Activated CD4-positive, CD25-positive, alpha-beta regulatory T cell treated with anti-CD3 and anti-CD28 coated beads, Interleukin-2, amount 50 U/mL, for 24 hours (primary cell): ENCODE measurements around the gene GUCY1B1.

Experiments
- ATAC-seq, 2 donors: fragments of 150-1000 bp; cut with Tn5 transposase; one replicate each; pipeline ENCODE4 v1.10.0; 2021; ENCODE audit warnings: mild to moderate bottlenecking in 1 of 2, moderate library complexity in 1 of 2

GUCY1B1 gene

DNA sequence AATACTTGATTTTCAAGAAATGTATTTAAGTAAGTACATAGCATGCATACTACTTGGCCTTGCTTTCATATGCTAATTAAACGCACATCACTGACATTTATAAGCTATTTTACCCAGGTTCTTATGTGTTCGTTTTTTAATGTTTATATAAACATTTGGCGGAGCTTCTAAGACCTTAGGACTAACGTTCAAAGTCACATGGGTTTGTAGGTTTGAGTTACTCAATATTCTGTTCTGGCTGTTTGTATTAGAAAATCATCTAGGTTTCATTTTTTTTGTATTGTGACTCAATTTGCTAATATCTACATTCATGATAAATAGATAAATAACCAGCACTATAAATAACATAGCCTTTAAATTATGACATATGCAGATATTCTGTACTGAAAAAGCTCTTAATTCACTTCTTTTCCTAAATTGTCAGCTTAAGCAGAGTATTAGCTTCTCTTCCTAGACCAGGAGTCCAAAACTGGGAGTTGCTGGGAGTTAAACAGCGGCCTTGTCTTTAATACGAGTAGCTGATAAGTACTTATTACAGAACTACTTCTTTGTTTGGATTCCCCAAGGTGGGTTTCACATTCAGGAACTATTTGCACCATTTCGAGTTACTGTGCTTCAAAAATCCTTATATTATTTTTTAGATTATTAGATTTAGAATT lies 42.0 kb downstream of the GUCY1B1 start:
- no peak for ATAC-seq

DNA sequence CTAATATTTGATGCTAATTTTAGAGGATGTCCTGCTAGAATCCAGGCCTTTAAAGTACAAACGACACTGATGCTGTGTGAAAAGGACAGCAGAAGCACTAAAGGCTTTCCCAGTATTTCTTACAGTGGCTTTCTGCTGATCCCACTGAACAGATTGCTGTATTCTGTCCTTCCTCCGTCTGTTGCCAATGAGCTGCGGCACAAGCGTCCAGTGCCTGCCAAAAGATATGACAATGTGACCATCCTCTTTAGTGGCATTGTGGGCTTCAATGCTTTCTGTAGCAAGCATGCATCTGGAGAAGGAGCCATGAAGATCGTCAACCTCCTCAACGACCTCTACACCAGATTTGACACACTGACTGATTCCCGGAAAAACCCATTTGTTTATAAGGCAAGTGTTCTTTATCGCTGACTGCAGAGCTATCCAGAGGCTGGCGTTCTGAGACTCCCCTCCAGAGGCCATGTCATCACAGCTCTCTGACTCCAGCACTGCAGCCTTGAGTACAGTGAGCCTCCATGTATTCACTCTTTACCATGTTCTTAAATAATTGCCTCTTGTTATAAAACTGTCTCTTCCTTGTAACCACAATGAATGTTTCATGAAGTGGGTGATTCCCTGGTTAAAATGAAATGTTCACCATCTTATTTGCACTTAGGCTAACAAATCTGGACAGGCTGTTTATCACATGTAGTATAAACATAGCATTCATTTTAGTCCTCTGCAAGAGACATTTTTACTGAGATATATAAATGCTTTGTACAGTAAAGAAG lies 43.6 kb downstream of the GUCY1B1 start:
- no peak for ATAC-seq

DNA sequence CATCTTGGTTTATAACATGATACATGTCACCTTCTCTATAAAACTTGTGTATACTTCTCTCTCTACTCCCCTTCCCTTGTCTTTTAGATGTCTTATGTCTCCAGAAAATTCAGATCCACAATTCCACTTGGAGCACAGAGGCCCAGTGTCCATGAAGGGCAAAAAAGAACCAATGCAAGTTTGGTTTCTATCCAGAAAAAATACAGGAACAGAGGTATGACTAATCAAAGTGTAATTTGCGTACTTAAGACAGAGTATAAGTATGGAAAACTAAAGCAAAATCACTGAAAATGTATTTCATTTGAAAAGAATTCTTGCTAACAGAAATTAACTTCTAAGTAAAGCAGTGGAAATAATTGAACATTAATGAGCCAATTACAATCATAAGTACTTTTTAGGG lies 46.2 kb downstream of the GUCY1B1 start:
- ATAC-seq: no peak

DNA sequence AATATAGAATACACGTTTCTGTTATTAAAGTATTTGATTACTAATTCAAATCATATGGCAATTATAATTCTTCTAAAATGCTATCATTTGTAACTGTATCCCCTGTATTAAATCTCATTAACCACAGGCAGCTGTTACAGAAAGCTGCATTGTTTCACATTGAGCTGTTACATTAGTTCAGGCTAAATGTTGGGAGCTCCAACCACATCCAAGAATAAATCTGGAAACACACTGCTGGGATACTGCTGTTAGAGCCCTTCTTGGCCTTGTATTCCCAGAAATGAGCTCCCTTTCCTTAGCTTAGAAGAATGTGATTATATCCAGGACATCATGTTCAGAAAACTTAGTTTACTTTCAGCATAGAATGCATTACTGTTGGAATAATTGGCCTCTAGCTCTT lies 48.2 kb downstream of the GUCY1B1 start:
- ATAC-seq: no peak

DNA sequence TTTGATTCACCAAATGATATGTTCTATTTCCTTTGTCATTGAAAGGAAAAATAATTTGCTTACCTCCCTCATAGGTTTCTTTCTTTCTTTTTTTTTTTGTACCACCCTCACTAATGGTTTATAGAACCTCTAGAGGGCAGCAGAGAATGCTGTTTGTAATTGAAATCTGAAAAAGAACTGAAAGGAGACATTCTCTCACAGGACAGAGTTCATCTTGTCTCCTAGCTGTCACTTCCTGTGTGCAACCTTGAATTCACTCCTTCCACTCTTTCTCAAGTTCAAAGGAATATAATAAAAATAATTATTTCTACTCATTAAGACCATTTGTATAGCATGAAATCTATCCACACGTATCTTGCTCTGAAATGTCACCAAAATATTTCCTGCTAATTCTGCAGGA lies 51.0 kb downstream of the GUCY1B1 start:
- peak; percentile 48 to 53 for ATAC-seq

DNA sequence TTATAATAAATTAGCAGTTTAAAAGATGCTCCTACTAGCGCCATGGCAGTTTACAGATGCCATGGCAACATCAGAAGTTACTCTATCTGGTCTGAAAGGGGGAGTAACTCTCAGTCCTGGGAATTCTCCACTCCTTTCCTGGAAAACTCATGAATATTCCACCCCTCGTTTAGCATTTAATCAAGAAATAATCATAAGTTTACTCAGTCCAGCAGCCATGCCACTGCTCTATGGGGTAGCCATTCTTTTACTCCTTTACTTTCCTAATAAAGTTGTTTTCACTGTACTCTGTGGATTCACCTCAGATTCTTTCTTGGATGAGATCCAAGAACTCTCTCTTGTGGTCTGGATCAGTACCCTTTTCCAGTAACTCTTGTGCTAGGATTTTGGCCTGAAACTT lies 52.3 kb downstream of the GUCY1B1 start:
- ATAC-seq: no peak

DNA sequence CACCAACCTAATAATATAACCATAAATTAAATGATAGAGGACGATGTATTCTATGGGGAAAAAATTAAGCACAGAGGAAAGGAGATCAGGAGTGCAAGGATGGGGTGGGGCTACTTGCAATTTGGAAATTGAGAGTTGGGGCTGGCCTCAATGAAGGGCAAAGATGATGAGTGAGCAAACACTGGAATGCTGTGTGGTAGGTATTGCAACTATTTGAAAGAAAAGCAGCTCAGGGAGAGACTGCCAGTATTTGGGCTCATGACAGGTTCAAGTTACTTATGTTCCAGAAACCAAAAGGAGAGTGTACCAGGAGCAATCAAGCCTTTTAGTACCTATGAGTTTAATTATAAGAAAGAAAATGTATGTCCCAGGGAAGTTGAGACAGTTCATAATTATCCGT lies 59.8 kb downstream of the GUCY1B1 start:
- no peak for ATAC-seq

DNA sequence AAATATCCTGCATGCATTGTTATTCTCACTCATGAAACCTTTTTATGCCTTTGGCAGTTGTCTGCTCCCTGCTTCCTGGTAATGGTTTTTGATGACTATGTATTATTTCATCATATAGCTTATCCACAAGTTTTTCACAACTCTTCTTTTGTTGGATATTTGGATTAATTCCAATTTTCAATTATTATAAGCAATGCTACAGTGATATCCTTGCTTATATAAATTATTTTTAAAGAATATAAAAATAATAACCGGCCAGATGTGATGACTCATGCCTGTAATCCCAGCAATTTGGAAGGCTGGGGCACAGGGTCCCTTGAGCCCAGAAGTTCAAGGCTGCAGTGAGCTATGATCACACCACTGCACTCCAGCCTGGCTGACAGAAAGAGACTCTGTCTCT lies 60.2 kb downstream of the GUCY1B1 start:
- ATAC-seq: no peak

DNA sequence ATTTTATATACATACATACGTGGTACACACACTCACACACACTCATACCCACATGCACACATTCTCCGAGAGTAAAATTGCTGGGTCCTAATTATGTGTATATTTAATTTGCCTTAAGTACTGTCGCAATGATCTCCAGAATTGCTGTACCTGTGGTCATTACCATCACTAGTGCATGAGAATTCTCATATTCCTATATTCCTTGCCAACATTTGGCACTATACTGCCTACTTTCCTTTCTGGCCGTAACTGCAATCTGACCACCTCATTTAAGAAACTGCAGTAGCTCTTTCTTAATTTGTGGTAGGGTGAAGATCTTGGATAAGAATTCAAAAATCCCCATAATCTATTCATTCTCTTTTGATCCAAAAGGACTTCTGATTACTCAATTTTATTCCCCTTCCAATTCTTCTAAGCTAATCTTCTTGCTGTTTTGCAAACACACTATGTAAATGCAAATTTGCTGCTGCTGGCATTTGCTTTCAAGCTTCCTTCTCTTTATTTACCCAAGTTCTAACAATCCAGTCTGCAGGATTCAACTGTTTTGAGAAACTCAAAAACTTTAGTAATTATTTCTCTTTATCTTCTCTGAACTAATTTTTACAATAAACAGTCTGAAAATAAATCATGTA lies 62.2 kb downstream of the GUCY1B1 start:
- ATAC-seq: no peak

DNA sequence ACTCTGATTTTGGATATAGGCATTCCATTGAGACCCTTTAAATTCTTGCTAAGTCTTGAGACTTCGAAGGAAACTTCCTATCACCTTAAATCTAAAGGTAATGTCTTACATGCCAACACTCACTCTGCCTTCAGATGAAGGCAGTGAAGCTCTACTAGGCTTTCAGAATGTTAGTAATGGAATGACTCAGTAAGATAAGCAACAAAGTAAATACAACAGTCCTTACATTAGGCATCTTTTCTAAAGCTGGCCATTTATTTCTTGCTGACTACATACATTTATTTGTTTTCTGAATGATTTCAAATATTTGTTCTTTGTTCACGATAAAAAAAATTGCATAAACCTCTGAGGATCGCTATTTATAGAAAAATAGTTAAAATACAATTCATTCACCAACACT lies 63.8 kb downstream of the GUCY1B1 start:
- ATAC-seq: no peak

DNA sequence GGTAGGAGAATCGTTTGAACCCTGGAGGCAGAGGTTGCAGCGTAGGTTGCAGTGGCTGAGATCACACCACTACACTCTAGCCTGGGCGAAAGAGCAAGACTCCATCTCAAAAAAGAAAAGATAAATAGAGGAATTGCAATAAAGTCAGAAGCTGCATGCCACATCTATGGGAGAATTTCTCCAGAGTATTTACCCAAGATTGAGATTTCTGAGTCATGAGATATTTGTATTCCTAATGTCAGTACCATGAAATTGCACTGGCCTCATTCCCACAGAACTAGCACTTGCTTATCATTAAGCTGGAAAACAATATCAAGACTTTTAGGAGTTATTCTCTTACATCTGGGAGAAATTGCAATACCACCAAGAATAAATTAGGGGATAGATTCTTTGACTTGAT lies 69.8 kb downstream of the GUCY1B1 start:
- no peak for ATAC-seq

DNA sequence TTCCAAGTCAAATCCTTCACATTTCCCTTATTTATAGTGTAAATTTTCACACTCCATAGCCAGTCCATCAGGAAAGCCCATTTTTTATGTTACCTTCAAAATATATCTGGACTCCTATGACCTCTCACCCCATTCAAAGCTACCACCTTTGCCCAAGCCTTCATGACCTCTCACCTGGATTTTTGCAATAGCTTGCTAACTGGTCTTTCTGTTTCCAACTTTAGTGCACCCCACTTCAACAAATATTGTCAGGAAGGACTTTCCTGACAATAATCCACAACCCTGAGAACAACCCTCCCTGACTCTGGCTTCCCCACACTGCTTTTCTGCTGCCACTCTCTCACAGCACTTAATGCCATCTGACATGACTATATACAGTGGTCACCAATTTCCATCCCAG lies 73.8 kb downstream of the GUCY1B1 start:
- no peak for ATAC-seq

DNA sequence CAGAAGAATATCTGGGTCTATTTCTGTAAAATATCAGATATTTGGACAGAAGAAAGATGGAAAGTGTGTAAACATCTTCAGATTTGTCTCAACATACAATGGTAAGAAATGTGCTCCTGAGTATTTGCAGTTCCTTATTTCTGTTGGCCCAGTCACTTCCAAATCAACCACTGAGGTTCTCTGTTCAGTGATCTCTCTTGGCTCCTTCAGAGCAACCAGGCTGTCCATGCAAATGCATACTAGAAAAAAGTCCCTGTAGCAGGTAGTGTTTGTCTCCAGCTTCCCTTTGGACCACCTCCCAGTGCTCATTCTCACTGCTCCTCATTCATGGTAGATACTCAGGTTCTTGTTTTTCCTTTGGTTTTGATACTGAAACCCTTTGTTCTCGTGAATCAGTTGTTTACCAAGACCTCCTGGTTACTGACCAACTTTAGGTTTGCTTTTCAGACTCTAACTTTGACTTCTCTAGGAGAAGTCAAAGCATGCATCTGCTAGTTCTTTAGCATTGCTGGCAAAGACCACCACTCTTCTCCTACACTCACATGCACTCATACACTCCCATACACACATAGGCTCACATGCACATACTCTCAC lies 78.5 kb downstream of the GUCY1B1 start:
- no peak for ATAC-seq

DNA sequence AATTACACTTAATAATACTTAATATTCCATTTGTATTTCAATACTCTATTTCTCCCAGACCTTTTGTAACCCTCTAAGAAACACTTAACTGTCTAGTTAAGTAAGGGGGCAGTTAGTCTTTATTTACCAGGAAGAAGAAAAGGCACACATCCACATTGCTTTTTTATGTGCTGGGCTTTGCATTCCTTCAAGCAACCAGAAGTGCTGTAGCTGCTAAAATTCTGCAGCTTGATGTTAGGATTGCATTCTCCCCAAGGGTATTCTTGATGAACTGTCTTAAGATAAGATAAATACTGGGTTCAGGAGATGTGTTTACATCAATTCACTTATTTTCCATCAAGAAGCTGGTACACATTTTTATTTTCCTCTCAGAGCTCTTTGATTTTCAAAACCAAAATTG lies 83.3 kb downstream of the GUCY1B1 start:
- no peak for ATAC-seq

DNA sequence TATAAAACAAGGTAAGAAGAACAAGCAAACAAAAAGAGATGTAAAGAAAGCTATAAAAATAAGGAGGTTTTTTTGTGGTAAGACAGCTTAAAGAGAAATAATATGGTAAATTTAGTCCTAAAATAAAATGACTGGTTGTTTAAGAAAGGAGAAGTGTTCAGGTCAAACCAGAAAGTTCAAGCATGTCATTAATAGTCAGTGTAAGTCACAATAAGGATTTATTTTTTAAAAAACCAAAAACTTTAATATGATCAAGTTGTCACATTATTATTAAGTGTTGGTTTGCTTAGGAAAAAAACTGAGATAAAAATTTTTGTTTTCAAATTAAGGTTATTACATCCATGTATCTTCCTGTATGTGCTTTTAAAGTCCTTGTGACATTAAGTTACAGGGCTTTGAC lies 88.1 kb downstream of the GUCY1B1 start:
- no peak for ATAC-seq

DNA sequence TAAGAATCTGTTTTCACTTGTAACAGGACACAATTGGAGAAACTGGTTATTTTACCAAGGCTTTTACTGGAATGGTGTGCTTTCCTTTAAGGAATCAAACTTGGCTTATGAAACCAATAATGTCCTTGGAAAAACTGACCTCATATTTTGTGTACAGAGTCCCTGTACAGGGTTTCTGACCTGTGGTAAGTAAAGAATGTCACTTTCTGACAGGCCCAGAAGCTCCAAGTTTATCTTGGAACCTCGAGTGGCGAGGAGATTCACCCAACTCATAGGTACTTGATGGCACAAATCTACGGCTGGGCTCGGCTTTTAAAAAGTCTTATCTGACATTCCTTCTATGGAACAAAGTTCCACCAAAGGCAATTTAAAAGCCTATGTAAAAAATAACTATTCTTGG lies 90.2 kb downstream of the GUCY1B1 start:
- ATAC-seq: no peak

DNA sequence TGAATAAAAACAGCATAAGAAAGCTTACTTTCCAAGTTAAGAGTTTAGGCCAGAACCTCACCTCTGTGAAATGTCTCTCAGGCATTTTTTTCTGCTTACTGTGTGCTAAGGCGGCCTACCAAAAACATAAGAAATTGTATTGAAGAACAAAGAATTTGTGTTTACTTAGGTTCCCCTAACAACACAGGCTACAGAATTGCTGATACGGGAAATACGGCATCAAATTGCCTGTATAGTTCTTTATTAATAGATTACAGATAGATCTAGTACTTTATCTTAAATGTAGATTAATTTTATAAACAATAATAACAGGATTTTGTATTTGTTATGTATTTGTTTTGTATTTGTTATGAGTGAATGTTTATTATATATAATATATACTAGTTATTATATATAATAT lies 94.4 kb downstream of the GUCY1B1 start:
- no peak for ATAC-seq

DNA sequence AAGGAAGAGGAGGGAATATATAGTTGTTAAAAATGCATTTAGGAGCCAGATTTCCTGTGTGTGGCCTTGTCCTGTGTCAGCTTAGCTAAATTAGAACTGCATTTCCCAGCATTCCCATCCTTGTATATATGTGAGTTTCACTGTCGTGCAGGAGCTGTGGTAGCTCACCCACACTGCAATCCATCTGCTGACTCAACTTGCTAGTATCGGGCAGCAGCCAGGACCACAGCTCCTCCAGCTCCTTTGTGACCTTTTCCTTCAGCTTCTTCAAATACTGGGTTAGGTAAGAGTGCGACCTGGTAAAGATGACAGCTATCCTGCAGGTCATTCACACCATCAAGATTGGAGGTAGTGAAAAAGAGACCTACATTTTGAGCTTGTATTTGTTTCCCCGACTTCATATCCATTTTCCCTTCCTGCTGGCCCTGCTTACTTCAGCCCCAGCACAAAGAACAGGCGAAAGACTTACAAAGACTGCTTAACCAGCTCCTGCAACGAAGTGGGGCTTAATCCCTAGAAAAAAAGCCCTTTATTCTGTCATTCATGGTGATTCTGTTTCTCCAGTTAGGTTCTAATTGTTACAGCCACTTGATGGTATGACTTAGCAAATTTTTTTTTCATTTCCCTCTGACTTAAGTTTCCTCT lies 95.9 kb downstream of the GUCY1B1 start:
- ATAC-seq: no peak

DNA sequence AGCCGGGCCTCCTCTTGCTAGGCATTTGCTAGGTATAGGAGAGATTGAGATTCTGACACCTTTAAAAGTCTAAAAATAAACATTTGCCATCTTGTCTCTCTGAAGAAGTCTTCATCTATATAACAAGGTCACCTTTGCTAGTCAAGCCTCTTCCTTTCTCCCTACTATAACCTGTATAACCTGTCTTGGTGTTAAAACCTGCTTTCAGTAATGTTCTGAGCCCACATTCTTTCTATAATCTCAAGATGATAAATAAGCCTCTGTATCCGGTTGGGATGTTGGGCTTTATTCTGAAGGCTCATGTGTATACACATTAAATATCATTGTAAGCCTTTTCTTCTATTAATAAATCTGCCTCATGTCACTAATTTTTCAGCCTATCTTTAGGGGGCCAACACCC lies 97.1 kb downstream of the GUCY1B1 start:
- no peak for ATAC-seq
